ENCODE results near the gene CHRNA5.
"Not testable (repeated sequence)": the region's sequence is repeated elsewhere in the genome, so short reads cannot be mapped to it uniquely, and the experiment has no call there.

CHRNA5 gene

GRCh38 chr15:78565097-78565950, at the start of gene CHRNA5:
CHRNA5 (plus strand) TSS chr15:78565520; CDS start chr15:78565720, 200 bp downstream.
- DNase-seq (ENCODE audit: low spot score) = no peak

DNA sequence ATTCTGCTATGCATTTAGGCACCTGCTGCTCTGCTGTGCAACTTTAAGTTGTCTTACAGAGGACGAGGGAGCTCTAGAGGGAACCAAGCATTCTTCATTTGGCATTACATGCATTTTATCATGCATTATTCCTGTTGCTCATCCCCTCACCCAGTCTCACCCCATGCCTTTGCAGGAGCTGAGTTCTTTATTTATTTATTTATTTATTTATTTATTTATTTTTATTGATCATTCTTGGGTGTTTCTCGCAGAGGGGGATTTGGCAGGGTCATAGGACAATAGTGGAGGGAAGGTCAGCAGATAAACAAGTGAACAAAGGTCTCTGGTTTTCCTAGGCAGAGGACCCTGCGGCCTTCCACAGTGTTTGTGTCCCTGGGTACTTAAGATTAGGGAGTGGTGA, 45.3 kb upstream of the CHRNA5 start:
- DNase-seq (ENCODE audit: low spot score) = not testable (repeated sequence)

- no peak for DNase-seq (ENCODE audit: low spot score)
These were observed 41.1 kb upstream of the CHRNA5 start for GRCh38 chr15:78524230-78524629.

GRCh38 chr15:78527325-78527724, 38.0 kb upstream of the CHRNA5 start:
- no peak for DNase-seq (ENCODE audit: low spot score)

GRCh38 chr15:78533331-78533730, 32.0 kb upstream of the CHRNA5 start:
- peak; percentile 74 for DNase-seq (ENCODE audit: low spot score)

GRCh38 chr15:78536134-78536533, 29.2 kb upstream of the CHRNA5 start:
- DNase-seq (ENCODE audit: low spot score) = no peak

DNA sequence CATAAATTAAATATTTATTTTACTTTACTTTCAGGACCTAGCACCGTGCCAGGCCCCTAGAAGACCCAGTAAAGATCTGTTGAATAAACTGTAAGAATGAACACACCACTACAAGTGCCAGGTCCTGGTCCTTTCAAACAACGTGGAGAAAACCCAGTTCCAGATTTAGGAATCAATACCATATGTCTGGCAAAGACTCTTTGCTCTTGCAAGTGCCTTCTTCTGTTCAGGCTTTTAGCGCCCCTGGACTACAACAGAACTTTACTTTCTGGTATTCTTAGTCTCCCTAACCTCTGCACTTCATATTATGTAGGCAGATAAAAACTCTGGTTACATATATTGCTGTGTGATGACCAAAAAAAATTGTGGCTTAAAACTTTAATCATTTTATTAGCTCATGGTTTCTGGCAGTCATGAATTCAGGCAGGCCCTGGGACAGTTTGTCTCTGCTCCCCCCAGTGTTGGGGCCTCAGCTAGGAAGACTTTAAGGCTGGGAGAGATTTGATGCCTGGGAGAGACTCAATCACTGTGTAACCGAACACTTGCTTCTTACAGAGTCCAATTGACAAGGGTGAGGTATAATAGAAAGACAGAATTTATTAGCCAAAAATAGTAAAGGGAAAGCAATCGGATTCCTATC, 27.9 kb upstream of the CHRNA5 start:
- no peak for DNase-seq (ENCODE audit: low spot score)

GRCh38 chr15:78538358-78538757, 27.0 kb upstream of the CHRNA5 start:
- no peak for DNase-seq (ENCODE audit: low spot score)

DNA sequence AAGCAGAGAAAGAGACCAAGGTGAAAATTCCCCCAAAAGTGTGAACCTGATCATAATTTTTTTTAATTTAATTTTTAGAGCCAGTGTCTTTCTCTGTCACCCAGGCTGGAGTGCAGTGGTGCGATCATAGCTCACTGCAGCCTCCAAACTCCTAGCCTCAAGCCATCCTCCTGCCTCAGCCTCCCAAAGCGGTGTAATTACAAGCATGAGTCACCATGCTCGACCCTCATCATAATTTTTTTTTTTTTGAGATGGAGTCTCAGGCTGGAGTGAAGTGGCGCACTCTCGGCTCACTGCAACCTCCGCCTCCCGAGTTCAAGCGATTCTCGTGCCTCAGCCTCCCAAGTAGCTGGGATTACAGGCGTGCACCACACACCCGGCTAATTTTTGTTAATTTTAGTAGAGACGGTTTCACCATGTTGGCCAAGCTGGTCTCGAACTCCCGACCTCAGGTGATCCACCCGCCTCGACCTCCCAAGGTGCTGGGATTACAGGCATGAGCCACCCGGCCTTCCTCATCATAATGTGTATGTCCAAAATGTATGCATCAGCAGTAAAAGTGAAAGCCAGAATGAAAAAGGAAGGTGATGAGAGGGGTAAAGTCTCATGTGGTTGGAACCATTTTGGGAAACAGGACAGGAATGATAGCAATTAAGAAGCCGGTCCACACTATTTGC, 25.7 kb upstream of the CHRNA5 start:
- DNase-seq (ENCODE audit: low spot score) = not testable (repeated sequence)

DNA sequence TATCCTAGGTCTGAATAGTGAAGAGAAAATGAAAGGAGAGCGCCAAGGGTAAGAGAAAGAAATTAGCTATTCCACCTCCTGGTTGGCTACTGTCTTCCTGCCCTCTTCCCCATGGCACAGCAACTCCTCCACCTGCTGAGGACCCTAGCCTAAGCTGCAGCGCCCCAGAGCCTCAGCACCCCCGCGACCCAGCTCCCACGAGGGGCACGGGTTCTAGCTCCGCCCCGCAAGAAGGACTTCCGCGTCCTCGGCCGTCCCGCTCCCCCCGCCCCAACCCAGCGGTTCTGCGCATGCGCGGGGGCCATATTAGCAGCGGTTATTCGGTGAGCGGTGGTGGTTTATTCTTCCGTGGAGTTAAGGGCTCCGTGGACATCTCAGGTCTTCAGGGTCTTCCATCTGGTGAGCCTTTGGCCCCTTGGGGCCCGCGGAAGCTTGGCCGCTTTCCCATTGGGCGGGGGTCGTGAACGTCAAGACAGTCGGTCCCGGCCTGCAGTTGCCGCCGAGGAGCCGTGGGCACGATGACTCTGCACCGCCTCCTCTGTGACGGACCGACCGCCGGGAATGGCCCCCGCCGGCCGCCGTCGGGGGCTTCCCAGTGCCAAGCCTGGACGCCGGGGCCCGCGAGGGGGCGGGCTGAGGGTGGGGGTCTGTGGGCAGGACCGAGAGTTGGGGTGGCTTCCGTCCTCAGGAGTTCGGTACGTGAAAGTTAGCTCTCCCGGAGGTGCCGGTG, 25.0 kb upstream of the CHRNA5 start, which contains the start of gene PSMA4:
PSMA4 (plus strand) TSS at position 304 of the 730 bp plus-strand sequence. CDS start 1,484 bp downstream, outside the sequence.
- peak; percentile 86 for DNase-seq (ENCODE audit: low spot score)

DNA sequence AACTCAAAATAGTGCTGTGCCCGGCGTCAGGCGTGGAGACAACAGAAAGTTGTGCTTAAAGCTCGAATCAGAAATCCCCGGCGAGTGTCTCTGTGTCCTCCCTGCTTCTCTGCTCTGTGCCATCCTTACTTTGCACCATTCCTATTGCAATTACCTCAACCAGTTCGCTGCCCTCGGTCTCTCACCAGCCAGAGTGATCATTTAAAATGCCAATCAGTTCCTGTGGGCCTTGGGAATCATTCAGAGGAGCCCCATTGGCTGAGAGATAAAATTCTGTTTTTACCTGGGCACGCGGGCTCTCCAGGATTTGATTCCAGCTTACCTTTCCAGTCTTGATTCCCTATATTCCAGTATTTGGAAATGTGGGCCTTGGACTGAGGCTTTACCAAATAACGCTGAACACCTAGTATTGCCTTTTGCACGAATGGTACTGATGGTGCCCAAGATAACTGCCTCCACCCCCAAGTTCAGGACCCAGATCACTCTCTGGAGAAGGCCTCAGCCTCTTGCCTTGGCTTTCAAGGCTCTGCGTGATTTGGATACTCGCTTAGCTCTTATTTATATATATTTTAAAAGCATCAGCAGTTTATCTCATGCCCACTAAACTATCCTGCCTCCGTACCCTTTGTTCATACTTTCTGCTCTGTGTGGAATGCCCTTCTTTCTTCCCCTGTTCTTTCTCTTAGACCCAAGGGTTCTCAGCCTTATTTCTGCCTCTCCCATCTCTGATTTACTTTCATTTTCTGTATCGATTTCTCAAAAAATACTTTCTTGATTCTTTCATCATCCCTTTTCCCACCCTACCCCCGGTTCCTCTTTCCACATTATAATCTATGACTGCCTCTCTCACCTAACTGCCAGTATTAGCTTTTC, 24.2 kb upstream of the CHRNA5 start:
- DNase-seq (ENCODE audit: low spot score) = no peak

- DNase-seq (ENCODE audit: low spot score) = no peak
These were observed 23.6 kb upstream of the CHRNA5 start for GRCh38 chr15:78541744-78542034.

DNA sequence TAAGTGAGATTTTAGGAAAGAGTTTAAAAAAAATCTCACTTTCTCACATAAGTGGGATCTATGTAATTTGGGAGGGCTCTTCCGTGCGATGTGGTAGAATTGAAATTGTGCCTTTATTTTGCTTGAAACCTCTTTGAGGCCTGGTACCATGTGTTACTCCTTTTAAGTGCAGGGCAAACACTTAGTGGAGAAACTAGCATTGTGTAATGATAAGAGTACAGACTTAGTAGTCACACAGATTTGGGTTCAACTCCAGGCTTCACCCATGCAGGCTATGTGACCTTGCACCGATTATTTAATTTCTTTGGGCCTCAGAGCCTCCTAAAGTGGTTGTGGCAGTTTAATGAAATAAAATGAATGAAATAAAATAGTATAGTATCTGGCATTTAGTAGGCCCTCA, 22.7 kb upstream of the CHRNA5 start:
- no peak for DNase-seq (ENCODE audit: low spot score)

DNA sequence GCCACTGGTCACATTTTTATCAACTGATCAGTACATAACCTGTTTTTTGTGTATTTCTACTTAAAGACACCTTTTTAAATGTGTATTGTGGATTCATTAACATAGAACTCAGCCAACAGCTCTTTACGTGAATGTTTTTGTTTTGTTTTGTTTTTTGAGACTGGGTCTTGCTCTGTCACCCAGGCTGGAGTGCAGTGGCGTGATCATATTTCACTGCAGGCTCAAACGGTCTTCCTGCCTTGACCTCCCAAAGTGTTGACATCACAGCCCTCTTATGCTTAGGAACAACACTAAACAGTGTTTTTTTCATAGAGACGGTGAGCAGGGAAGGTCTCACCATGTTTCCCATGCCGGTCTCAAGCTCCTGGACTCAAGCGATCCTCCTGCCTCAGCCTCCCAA, 15.1 kb upstream of the CHRNA5 start:
- no peak for DNase-seq (ENCODE audit: low spot score)

- DNase-seq (ENCODE audit: low spot score) = no peak
These were observed 14.5 kb upstream of the CHRNA5 start for GRCh38 chr15:78550815-78551214.

DNA sequence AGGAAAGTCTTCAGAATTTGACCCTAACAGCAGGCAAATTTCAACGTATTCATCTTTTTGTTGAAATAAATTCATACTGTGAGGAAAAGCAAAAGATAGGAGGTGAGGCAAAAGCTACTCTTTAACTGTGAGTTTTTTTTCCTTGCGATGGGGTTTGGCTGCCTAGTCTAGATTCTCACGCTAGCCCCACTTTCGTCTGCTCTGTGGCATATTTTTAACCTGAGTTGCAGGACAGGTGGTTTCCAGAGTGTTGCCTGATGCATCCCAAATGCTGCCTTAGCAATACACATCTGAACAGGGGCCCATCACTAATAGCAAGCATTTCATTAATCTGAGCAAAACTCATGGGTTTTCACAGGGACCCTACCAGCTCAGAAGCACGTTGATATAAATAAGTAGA, 13.4 kb upstream of the CHRNA5 start:
- DNase-seq (ENCODE audit: low spot score) = no peak

GRCh38 chr15:78552597-78552996, 12.7 kb upstream of the CHRNA5 start:
- DNase-seq (ENCODE audit: low spot score) = no peak

GRCh38 chr15:78560201-78560600, 5.1 kb upstream of the CHRNA5 start:
- not testable (repeated sequence) for DNase-seq (ENCODE audit: low spot score)

- no peak for DNase-seq (ENCODE audit: low spot score)
These were observed 3.8 kb upstream of the CHRNA5 start for GRCh38 chr15:78561490-78561889.

GRCh38 chr15:78563092-78563491, 2.2 kb upstream of the CHRNA5 start:
- no peak for DNase-seq (ENCODE audit: low spot score)

GRCh38 chr15:78564743-78565096, 600 bp upstream of the CHRNA5 start:
- no peak for DNase-seq (ENCODE audit: low spot score)
